ENCODE data around the gene CTSD. TPM values are rescaled to one million over a fixed set of nuclear protein-coding genes. Genes with fewer than 3 reads are reported as not detected.

CTSD gene
- total RNA-seq, 4 donors from 2014 or later = 573 to 913 (median 707) TPM

- intact Hi-C loops (cut with DNase I; ENCODE audit: low total_unique reads) = no loop called here
- DNase-seq (ENCODE audit: low spot score in 2 of 2) = peak in 1 of 2 donors; percentile 57
- no peak for TF ChIP-seq CTCF (IDR thresholded peaks at IDR 0.05)
- no peak for TF ChIP-seq POLR2A (IDR thresholded peaks at IDR 0.05)
- 82% methylated on average over 23 to 24 of the region's 24 CpGs for WGBS, 2 donors
- no peak overlapping the region for H3K4me3 ChIP-seq (ENCODE audit: low read depth, poor library complexity, severe bottlenecking)
Observed at GRCh38 chr11:1714908-1715885, 48.5 kb downstream of the CTSD start.

GRCh38 chr11:1708716-1709115, 55.0 kb downstream of the CTSD start:
- intact Hi-C loops (cut with DNase I; ENCODE audit: low total_unique reads) = no loop called here
- 82 to 90% methylated on average over 10 of the region's 10 CpGs for WGBS, 2 donors
- peak in 1 of 2 donors; percentile 54 for DNase-seq (ENCODE audit: low spot score in 2 of 2)
- H3K4me3 ChIP-seq (ENCODE audit: low read depth, poor library complexity, severe bottlenecking) = no peak overlapping the region
- TF ChIP-seq POLR2A (IDR thresholded peaks at IDR 0.05) (no peak), CTCF (IDR thresholded peaks at IDR 0.05) (no peak)

DNA sequence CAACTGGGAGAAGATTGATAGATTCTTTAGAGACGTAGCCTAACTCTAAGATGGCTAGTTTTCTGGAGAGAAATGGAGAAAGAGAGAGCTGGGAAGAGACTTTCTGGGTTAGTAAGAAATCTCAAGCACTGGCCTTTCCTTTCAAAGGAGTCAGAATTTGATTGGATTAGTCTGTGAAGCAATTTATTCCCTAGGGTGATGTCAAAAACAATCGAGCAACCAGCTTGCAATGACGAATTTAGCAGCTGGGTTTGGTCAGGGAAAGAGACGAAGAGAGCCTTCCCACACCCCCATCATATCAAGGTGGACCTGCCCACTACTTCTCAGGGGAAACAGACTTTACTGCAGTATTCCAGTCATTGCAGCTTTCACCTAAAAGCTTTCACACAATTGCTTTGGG, 56.0 kb downstream of the CTSD start:
- no peak for TF ChIP-seq POLR2A (IDR thresholded peaks at IDR 0.05)
- no peak for TF ChIP-seq CTCF (IDR thresholded peaks at IDR 0.05)

DNA sequence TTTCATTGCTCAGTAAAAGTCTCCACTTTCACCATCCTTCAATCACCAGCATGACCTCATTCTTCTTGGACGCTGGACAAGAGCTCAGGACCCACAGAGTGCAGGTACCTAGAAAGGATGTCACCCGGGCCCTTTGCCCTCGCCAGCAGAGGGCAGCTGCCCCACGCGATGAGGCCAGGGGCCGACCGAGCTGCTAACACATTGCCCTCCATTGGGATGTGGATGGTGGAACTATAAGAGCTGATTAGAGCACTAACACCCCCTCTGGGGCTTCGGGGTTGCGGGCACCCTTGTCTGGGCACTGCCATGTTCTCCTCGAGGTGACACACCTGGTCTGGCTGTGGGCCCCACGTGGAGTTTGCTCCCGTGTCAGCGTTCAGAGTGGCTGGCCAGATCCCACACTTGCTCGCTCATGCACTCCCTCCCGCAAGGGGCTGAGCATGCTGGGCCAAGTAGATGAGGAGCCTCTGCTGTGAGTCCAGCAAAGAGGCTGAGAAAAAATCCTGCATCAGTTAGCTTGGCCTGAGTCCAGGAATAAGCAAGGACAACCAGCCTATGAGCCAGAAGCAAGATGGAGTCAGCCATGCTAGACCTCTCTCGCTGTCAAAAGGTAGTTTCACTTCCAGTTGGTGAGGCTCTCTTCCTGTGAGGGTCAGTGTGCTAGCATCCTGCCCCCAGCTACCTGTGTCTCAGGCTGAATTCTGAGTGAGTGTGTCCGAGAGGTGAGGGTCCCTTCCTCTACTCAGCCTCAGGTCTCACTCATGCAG, 56.9 kb downstream of the CTSD start:
- no peak overlapping the region for H3K4me3 ChIP-seq (ENCODE audit: low read depth, poor library complexity, severe bottlenecking)
- DNase-seq (ENCODE audit: low spot score in 2 of 2) = peak in 1 of 2 donors; percentile 84
- TF ChIP-seq POLR2A (IDR thresholded peaks at IDR 0.05) (no peak), CTCF (IDR thresholded peaks at IDR 0.05) (no peak)
- WGBS, 2 donors = 83 to 92% methylated on average over 13 to 17 of the region's 17 CpGs
- intact Hi-C loops (cut with DNase I; ENCODE audit: low total_unique reads) = no loop called here

More for the DNA sequence above, 56.0 kb downstream of the CTSD start:
- intact Hi-C loops (cut with DNase I; ENCODE audit: low total_unique reads) = no loop called here
- no peak overlapping the region for H3K4me3 ChIP-seq (ENCODE audit: low read depth, poor library complexity, severe bottlenecking)
- DNase-seq (ENCODE audit: low spot score in 2 of 2) = no peak
- WGBS, 2 donors = 27 to 57% methylated on average over 4 of the region's 4 CpGs

GRCh38 chr11:1705126-1706052, 58.3 kb downstream of the CTSD start:
- no peak overlapping the region for H3K4me3 ChIP-seq (ENCODE audit: low read depth, poor library complexity, severe bottlenecking)
- DNase-seq (ENCODE audit: low spot score in 2 of 2) = peak; percentile 38 to 70
- TF ChIP-seq POLR2A (IDR thresholded peaks at IDR 0.05) (no peak), CTCF (IDR thresholded peaks at IDR 0.05) (no peak)
- intact Hi-C loops (cut with DNase I; ENCODE audit: low total_unique reads) = no loop called here
- WGBS, 2 donors = 38 to 42% methylated on average over 15 of the region's 15 CpGs
